Activated B cell treated with CpG ODN at 0.5 μM for 24 hours (primary cell): ENCODE results near the gene CFDP1. TPM values are rescaled to one million over a fixed set of nuclear protein-coding genes. Genes with fewer than 3 reads are reported as not detected.

Source experiments
- ATAC-seq: fragments of 200-7000 bp; cut with Tn5 transposase; one replicate; pipeline ENCODE4 v1.10.0; 2021; ENCODE audit warnings: low read depth, mild to moderate bottlenecking, moderate library complexity
- CTCF ChIA-PET: fragments of 350-600 bp; sonication (Branson Sonifier 250); formaldehyde crosslinking; loops from one replicate; lab custom pipeline; 2021; ENCODE audit warnings: antibody characterized with exemption; lab: Charles Lee
- POLR2A ChIA-PET: fragments of 350-600 bp; sonication (Branson Sonifier 250); formaldehyde crosslinking; loops from one replicate; lab custom pipeline; 2021; ENCODE audit warnings: antibody characterized with exemption; lab: Charles Lee
- DNase-seq: peaks from one replicate; pipeline ENCODE4 v3.0.0; 2022
- H3K27ac Mint-ChIP-seq: one replicate; pipeline ENCODE4 v1.8.0; 2020; ENCODE audit warnings: mixed read lengths
- H3K27me3 Mint-ChIP-seq: one replicate; pipeline ENCODE4 v1.8.0; 2021; ENCODE audit warnings: mixed read lengths
- H3K36me3 Mint-ChIP-seq: one replicate; pipeline ENCODE4 v1.8.0; 2021; ENCODE audit warnings: low read depth, mixed read lengths
- H3K4me1 Mint-ChIP-seq: one replicate; pipeline ENCODE4 v1.8.0; 2021; ENCODE audit warnings: mixed read lengths
- H3K4me3 Mint-ChIP-seq: one replicate; pipeline ENCODE4 v1.8.0; 2020; ENCODE audit warnings: mild to moderate bottlenecking, mixed read lengths
- H3K9me3 Mint-ChIP-seq: one replicate; pipeline ENCODE4 v1.8.0; 2020; ENCODE audit warnings: mixed read lengths
- intact Hi-C: fragments of 100-400 bp; cut with micrococcal nuclease; formaldehyde crosslinking; loops from one replicate; pipeline ENCODE4 v1.15.1; 2024
- total RNA-seq: library from RNA; stranded (reverse); gene quantifications from 2 replicates; pipeline ENCODE4 v1.2.3, GENCODE V29; 2022
- TF ChIP-seq, protein P1 (sequence below): fragments of 200-600 bp; IDR thresholded peaks from one replicate; pipeline ENCODE4 v1.8.0; 2022; ENCODE audit warnings: antibody characterized with exemption, mild to moderate bottlenecking

Gene CFDP1
- total RNA-seq, 1 donor from 2014 or later, result 32.0 TPM

DNA sequence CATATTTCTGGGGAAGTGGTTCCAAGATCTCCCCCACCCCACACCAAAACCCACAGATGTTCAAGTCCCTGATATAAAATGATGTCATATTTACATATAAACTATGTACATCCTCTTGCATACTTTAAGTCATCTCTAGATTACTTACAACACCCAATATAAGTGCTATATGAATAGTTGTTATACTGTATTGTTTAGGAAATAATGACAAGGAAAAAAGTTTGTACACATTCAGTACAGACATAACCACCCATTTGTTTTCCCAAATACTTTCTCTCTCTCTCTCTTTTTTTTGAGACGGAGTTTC is 11.5 kb downstream of the CFDP1 start:
- DNase-seq (no peak), ATAC-seq (no peak)
- Mint-ChIP-seq H3K4me3 (no peak overlapping the region), H3K27me3 (no peaks in the 10 kb centered on the region), H3K9me3 (no peaks in the 10 kb centered on the region), H3K36me3 (no peaks in the 10 kb centered on the region), H3K4me1 (peaks cover 17% of the 10 kb centered on the region), H3K27ac (no peak overlapping the region)
- TF ChIP-seq, protein P1, sequence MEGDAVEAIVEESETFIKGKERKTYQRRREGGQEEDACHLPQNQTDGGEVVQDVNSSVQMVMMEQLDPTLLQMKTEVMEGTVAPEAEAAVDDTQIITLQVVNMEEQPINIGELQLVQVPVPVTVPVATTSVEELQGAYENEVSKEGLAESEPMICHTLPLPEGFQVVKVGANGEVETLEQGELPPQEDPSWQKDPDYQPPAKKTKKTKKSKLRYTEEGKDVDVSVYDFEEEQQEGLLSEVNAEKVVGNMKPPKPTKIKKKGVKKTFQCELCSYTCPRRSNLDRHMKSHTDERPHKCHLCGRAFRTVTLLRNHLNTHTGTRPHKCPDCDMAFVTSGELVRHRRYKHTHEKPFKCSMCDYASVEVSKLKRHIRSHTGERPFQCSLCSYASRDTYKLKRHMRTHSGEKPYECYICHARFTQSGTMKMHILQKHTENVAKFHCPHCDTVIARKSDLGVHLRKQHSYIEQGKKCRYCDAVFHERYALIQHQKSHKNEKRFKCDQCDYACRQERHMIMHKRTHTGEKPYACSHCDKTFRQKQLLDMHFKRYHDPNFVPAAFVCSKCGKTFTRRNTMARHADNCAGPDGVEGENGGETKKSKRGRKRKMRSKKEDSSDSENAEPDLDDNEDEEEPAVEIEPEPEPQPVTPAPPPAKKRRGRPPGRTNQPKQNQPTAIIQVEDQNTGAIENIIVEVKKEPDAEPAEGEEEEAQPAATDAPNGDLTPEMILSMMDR, result no peak
- ChIA-PET POLR2A (interaction anchor here (1.3 kb wide), 1 partner anchor 12 kb away, joined by 3 read pairs; the partner anchor contains the start of gene CFDP1), CTCF (no interaction called here)
- intact Hi-C loops, result loop anchor here (2.0 kb wide), 1 partner anchor 19 kb away; no protein-coding TSS in a partner anchor

- no peak for DNase-seq
- Mint-ChIP-seq H3K36me3 (no peaks in the 10 kb centered on the region), H3K4me1 (peaks cover 17% of the 10 kb centered on the region), H3K27me3 (no peaks in the 10 kb centered on the region), H3K9me3 (no peaks in the 10 kb centered on the region), H3K27ac (no peak overlapping the region), H3K4me3 (no peak overlapping the region)
- ATAC-seq, result peak; percentile 42
- ChIA-PET POLR2A (interaction anchor here (1.3 kb wide), 1 partner anchor 12 kb away, joined by 3 read pairs; the partner anchor contains the start of gene CFDP1), CTCF (no interaction called here)
- TF ChIP-seq, protein P1, result no peak
- intact Hi-C loops, result loop anchor here (2.0 kb wide), 1 partner anchor 18 kb away; no protein-coding TSS in a partner anchor
Measured at GRCh38 chr16:75420987-75421819, 12.1 kb downstream of the CFDP1 start.

DNA sequence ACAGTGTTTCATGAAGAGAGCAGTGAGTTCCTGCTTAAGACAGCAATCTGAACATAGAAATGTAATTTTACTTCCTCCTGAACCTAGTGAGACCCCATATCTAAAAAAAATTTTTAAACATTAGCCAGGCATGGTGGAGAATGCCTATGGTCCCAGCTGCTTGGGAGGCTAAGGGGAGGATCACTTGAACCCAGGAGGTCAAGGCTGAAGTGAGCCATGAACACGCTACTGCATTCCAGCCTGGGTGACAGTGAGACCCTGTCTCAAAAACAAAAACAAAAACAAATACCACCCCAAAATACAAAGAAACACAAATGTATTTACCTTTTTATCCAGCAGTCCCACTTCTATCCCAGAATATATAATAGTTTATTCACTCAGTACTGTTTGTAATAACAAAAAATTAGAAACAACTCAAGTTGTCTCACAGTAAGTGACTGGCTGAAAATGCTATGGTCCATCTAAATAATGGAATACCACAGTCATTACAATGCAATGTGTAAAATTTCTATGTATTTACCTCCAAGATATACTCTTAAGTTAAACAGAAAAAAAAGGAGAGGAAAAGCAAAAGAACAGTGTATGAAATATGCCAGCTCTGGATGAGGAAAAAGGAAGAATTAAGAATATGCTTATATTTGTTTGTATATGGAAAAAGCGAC is 16.3 kb downstream of the CFDP1 start:
- no peaks in the 10 kb centered on the region for H3K9me3 Mint-ChIP-seq
- H3K27me3 Mint-ChIP-seq, result no peaks in the 10 kb centered on the region
- intact Hi-C loops, result no loop called here
- no peak overlapping the region for H3K4me3 Mint-ChIP-seq
- TF ChIP-seq, protein P1, result no peak
- H3K27ac Mint-ChIP-seq, result no peak overlapping the region
- H3K4me1 Mint-ChIP-seq, result peaks cover 18% of the 10 kb centered on the region
- DNase-seq (no peak), ATAC-seq (no peak)
- ChIA-PET CTCF (no interaction called here), POLR2A (no interaction called here)
- H3K36me3 Mint-ChIP-seq, result peaks cover 14% of the 10 kb centered on the region

DNA sequence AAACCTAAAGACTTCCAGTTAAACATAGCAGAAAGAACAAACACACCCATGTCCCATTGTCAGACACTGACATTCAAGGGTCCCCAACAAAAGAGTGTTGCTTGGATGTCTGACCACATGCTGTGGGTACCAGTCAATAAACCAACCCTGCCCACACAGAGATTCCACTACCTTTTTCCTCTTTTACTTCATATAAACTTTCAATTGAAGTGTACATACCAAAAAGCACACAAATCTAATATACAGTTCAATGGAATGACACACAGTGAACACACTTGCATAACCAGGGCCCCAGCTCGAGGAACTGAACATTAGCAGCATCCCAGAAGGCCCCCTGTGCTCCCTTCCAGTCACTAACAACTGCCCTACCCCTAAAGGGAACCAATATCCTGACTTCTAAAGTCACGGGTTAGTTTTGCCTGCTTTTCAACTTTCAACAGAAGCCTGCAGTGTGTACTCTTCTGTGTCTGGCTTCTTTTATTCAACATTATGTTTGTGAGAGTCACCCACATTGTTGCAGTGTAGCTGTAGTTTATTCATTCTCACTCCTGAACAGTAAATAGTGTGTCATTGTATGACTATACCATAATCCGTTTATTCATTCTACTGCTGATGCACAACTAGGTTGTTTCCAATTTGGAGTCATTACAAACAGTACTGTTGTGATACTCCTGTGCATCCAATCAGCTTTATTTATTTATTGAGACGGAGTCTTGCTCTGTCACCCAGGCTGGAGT is 18.0 kb downstream of the CFDP1 start:
- Mint-ChIP-seq H3K36me3 (peaks cover 25% of the 10 kb centered on the region), H3K27ac (no peak overlapping the region), H3K4me1 (peaks cover 7% of the 10 kb centered on the region), H3K27me3 (no peaks in the 10 kb centered on the region), H3K9me3 (no peaks in the 10 kb centered on the region), H3K4me3 (no peak overlapping the region)
- CTCF ChIA-PET, result interaction anchor here (1.5 kb wide), 1 partner anchor 28 kb away, joined by 3 read pairs; no protein-coding TSS in a partner anchor
- POLR2A ChIA-PET, result interaction anchor here (0.7 kb wide), 1 partner anchor 411 kb away, joined by 3 read pairs; no protein-coding TSS in a partner anchor
- intact Hi-C loops, result no loop called here
- ATAC-seq (no peak), DNase-seq (no peak)
- TF ChIP-seq, protein P1, result no peak
